ENCODE measurements around the gene ST3GAL5. TPM values are rescaled to one million over a fixed set of nuclear protein-coding genes. Genes with fewer than 3 reads are reported as not detected.

Gene ST3GAL5
- total and polyA plus RNA-seq, 2 experiments from 2014 or later, result 3.2 to 7.9 TPM

GRCh38 chr2:85920810-85921545 is 32.2 kb upstream of the ST3GAL5 start (continued):
- TF ChIP-seq ZNF462 (CRISPR knock-in tag; IDR thresholded peaks at IDR 0.05) (no peak), NANOG (IDR thresholded peaks at IDR 0.05; ENCODE audit: borderline replicate concordance) (no peak), ZNF114 (CRISPR knock-in tag; IDR thresholded peaks at IDR 0.05) (no peak)

GRCh38 chr2:85917887-85918795 is 29.4 kb upstream of the ST3GAL5 start:
- ATAC-seq, result no peak
- H3K4me3 Mint-ChIP-seq, result no peak overlapping the region
- no peak overlapping the region for H2AFZ ChIP-seq
- TF ChIP-seq EZH2phosphoT487 (IDR thresholded peaks at IDR 0.05; ENCODE audit: unreplicated experiment), result no peak
- no peak for TF ChIP-seq NANOG (IDR thresholded peaks at IDR 0.05; ENCODE audit: borderline replicate concordance)
- TF ChIP-seq CREB1 (CRISPR knock-in tag; IDR thresholded peaks at IDR 0.05; ENCODE audit: low read depth), result no peak
- no peak for TF ChIP-seq EZH2 (IDR thresholded peaks at IDR 0.05; ENCODE audit: low read depth, unreplicated experiment)
- no peak for TF ChIP-seq ZNF462 (CRISPR knock-in tag; IDR thresholded peaks at IDR 0.05)

More at GRCh38 chr2:85917887-85918795, 29.4 kb upstream of the ST3GAL5 start:
- Mint-ChIP-seq H3K27ac (no peak overlapping the region), H3K36me3 (ENCODE audit: low read depth) (no peaks in the 10 kb centered on the region), H3K4me1 (peaks cover 4% of the 10 kb centered on the region; the same call in 1 of the 3 replicates), H3K27me3 (ENCODE audit: insufficient read depth, low read depth, poor library complexity) (peaks cover 5% of the 10 kb centered on the region), H3K9me3 (peaks cover 2% of the 10 kb centered on the region; the same call in 1 of the 3 replicates)
- Histone ChIP-seq H4K20me1 (replicated peaks; ENCODE audit: insufficient read depth) (no peaks in the 10 kb centered on the region), H3K79me2 (replicated peaks; ENCODE audit: insufficient read depth) (no peaks in the 10 kb centered on the region), H3K27me3 (ENCODE audit: insufficient read depth) (no peaks in the 10 kb centered on the region), H3K9me2 (ENCODE audit: insufficient read depth) (0 out of 2 replicates have a peak, but pooled peaks cover 3% of the 10 kb centered on the region), H3K4me1 (ENCODE audit: insufficient read depth) (no peaks in the 10 kb centered on the region), H3K27ac (ENCODE audit: low read depth) (no peak overlapping the region), H3K4me2 (no peak overlapping the region), H3F3A (replicated peaks; ENCODE audit: low read depth) (no peaks in the 10 kb centered on the region), H3K4me3 (no peak overlapping the region), H3K36me3 (ENCODE audit: insufficient read depth) (no peaks in the 10 kb centered on the region)
- no peak for DNase-seq (ENCODE audit: low spot score)

Measured in GM23338 (cell line).